H9 (cell line): ENCODE results near the gene AGBL4. TPM values are rescaled to one million over a fixed set of nuclear protein-coding genes. Genes with fewer than 3 reads are reported as not detected.

Source experiments
- DNase-seq: peaks from one replicate; pipeline ENCODE4 v3.0.0-alpha.2; 2017
- H2AFZ ChIP-seq: one replicate; pipeline ENCODE4 v1.6.1; 2013; ENCODE audit warnings: mild to moderate bottlenecking, low read length, control low read depth, moderate library complexity
- H2AK5ac ChIP-seq: 2 replicates; pipeline ENCODE4 v1.6.1; 2013; ENCODE audit warnings: low read length, control low read depth, mixed read lengths; ENCODE audit not compliant: insufficient read length
- H2BK120ac ChIP-seq: one replicate; pipeline ENCODE4 v1.6.1; 2013; ENCODE audit warnings: low read depth, mild to moderate bottlenecking, low read length, control low read depth, inconsistent platforms; ENCODE audit not compliant: poor library complexity, severe bottlenecking
- H2BK12ac ChIP-seq: 2 replicates; pipeline ENCODE4 v1.6.1; 2013; ENCODE audit warnings: low read length, control low read depth, mixed read lengths, low read depth; ENCODE audit not compliant: insufficient read length
- H2BK15ac ChIP-seq: 2 replicates; pipeline ENCODE4 v1.6.1; 2013; ENCODE audit warnings: low read depth, low read length, control low read depth
- H2BK20ac ChIP-seq: one replicate; pipeline ENCODE4 v1.6.1; 2013; ENCODE audit warnings: low read depth, mild to moderate bottlenecking, low read length, control low read depth, inconsistent platforms; ENCODE audit not compliant: poor library complexity, severe bottlenecking
- H2BK5ac ChIP-seq: 2 replicates; pipeline ENCODE4 v1.6.1; 2013; ENCODE audit warnings: low read length, control low read depth, mixed read lengths; ENCODE audit not compliant: insufficient read length
- H3K14ac ChIP-seq: 2 replicates; pipeline ENCODE4 v1.6.1; 2013; ENCODE audit warnings: low read length, control low read depth; ENCODE audit not compliant: insufficient read depth
- H3K18ac ChIP-seq: 2 replicates; pipeline ENCODE4 v1.6.1; 2013; ENCODE audit warnings: low read depth, mild to moderate bottlenecking, mixed read lengths, low read length, control low read depth; ENCODE audit not compliant: insufficient read length
- H3K23ac ChIP-seq: 2 replicates; pipeline ENCODE4 v1.6.1; 2013; ENCODE audit warnings: low read length, control low read depth, mixed read lengths, low read depth; ENCODE audit not compliant: insufficient read length
- H3K23me2 ChIP-seq: 2 replicates; pipeline ENCODE4 v1.6.1; 2013; ENCODE audit warnings: low read depth, mild to moderate bottlenecking, mixed read lengths, low read length, control low read depth; ENCODE audit not compliant: insufficient read length, poor library complexity, severe bottlenecking
- H3K27ac ChIP-seq: 2 replicates; pipeline ENCODE4 v1.5.1; 2013; ENCODE audit warnings: low read length, control low read depth, mixed read lengths, low read depth; ENCODE audit not compliant: insufficient read length
- H3K27me3 ChIP-seq: 2 replicates; pipeline ENCODE4 v1.6.1; 2013; ENCODE audit warnings: low read length, control low read depth, inconsistent platforms; ENCODE audit not compliant: insufficient read depth
- H3K4ac ChIP-seq: 2 replicates; pipeline ENCODE4 v1.6.1; 2013; ENCODE audit warnings: low read depth, mild to moderate bottlenecking, control low read depth, inconsistent platforms, low read length, moderate library complexity
- H3K4me1 ChIP-seq: 2 replicates; pipeline ENCODE4 v1.6.1; 2013; ENCODE audit warnings: low read length, control low read depth, inconsistent platforms; ENCODE audit not compliant: insufficient read depth
- H3K4me2 ChIP-seq: 2 replicates; pipeline ENCODE4 v1.6.1; 2013; ENCODE audit warnings: low read length, control low read depth, mixed read lengths; ENCODE audit not compliant: insufficient read length, insufficient read depth
- H3K56ac ChIP-seq: 2 replicates; pipeline ENCODE4 v1.6.1; 2013; ENCODE audit warnings: low read depth, mild to moderate bottlenecking, mixed read lengths, low read length, control low read depth; ENCODE audit not compliant: insufficient read length
- H3K79me1 ChIP-seq: 2 replicates; pipeline ENCODE4 v1.6.1; 2013; ENCODE audit warnings: low read depth, mild to moderate bottlenecking, moderate library complexity, low read length, control low read depth, inconsistent platforms; ENCODE audit not compliant: insufficient read depth, poor library complexity, severe bottlenecking
- H3K79me2 ChIP-seq: 2 replicates; pipeline ENCODE4 v1.6.1; 2013; ENCODE audit warnings: low read length, control low read depth, inconsistent platforms; ENCODE audit not compliant: insufficient read depth
- H3K9ac ChIP-seq: 2 replicates; pipeline ENCODE4 v1.6.1; 2013; ENCODE audit warnings: low read length, control low read depth, mixed read lengths; ENCODE audit not compliant: insufficient read length; ENCODE audit errors: extremely low read depth
- H3K9me3 ChIP-seq: one replicate; pipeline ENCODE4 v1.6.1; 2013; ENCODE audit warnings: low read depth, low read length, inconsistent platforms; ENCODE audit not compliant: control insufficient read depth
- H3T11ph ChIP-seq: one replicate; pipeline ENCODE4 v1.6.1; 2013; ENCODE audit warnings: mild to moderate bottlenecking, low read length, control low read depth, inconsistent platforms
- H4K20me1 ChIP-seq: one replicate; pipeline ENCODE4 v1.6.1; 2013; ENCODE audit not compliant: control insufficient read depth, insufficient read length, insufficient read depth
- H4K5ac ChIP-seq: 2 replicates; pipeline ENCODE4 v1.6.1; 2013; ENCODE audit warnings: low read depth, mild to moderate bottlenecking, mixed read lengths, low read length, control low read depth; ENCODE audit not compliant: insufficient read length
- H4K8ac ChIP-seq: replicated peaks from 2 replicates; pipeline ENCODE4 v1.6.1; 2013; ENCODE audit warnings: low read length, control low read depth, mixed read lengths, low read depth; ENCODE audit not compliant: insufficient read length
- H4K91ac ChIP-seq: 2 replicates; pipeline ENCODE4 v1.6.1; 2013; ENCODE audit warnings: low read depth, mild to moderate bottlenecking, moderate library complexity, mixed read lengths, low read length, control low read depth; ENCODE audit not compliant: insufficient read length
- H3K27ac Mint-ChIP-seq, 3 experiments: 2 replicates in 2 of 3; 3 replicates in 1 of 3; pipeline ENCODE4 v1.8.0; 2020 to 2021; ENCODE audit warnings: mixed read lengths in 3 of 3, mild to moderate bottlenecking in 1 of 3, moderate library complexity in 1 of 3
- H3K27me3 Mint-ChIP-seq: 2 replicates; pipeline ENCODE4 v1.8.0; 2021; ENCODE audit warnings: low read depth, mild to moderate bottlenecking, moderate library complexity, mixed read lengths
- H3K36me3 Mint-ChIP-seq, 3 experiments: 2 replicates in 2 of 3; 3 replicates in 1 of 3; pipeline ENCODE4 v1.8.0; 2020 to 2021; ENCODE audit warnings: low read depth in 3 of 3, mixed read lengths in 3 of 3; ENCODE audit not compliant: insufficient read depth in 1 of 3
- H3K4me1 Mint-ChIP-seq, 2 experiments: 2 replicates each; pipeline ENCODE4 v1.8.0; 2020; ENCODE audit warnings: mixed read lengths in 2 of 2
- H3K4me3 Mint-ChIP-seq, 2 experiments: 2 replicates in 1 of 2; 3 replicates in 1 of 2; pipeline ENCODE4 v1.8.0; 2020 to 2021; ENCODE audit warnings: mild to moderate bottlenecking in 2 of 2, mixed read lengths in 2 of 2, moderate library complexity in 1 of 2
- H3K9me3 Mint-ChIP-seq, 2 experiments: 2 replicates in 1 of 2; 3 replicates in 1 of 2; pipeline ENCODE4 v1.8.0; 2020; ENCODE audit warnings: mild to moderate bottlenecking in 2 of 2, mixed read lengths in 2 of 2, moderate library complexity in 1 of 2
- WGBS: extraction: QIAGEN DNeasy Blood & Tissue Kit; methylation state at CpG from one replicate; pipeline ENCODE4 v1.1.7; 2013; ENCODE audit warnings: missing lambda C conversion rate, low lambda C conversion rate, mixed read lengths; ENCODE audit not compliant: insufficient read length; ENCODE audit errors: extremely low coverage; 5-methylcytosine and 5-hydroxymethylcytosine counted together
- total RNA-seq: library from RNA; stranded (reverse); gene quantifications from 2 replicates; pipeline ENCODE4 v1.2.1, GENCODE V29; 2021
- TF ChIP-seq, protein P1 (sequence below): fragments of 200-600 bp; sonication (generic); conservative IDR thresholded peaks from 3 replicates; pipeline ENCODE4 v1.8.0; 2021; ENCODE audit warnings: antibody characterized with exemption, mild to moderate bottlenecking

Gene AGBL4
- total RNA-seq, 1 experiment from 2014 or later, result not detected

DNA sequence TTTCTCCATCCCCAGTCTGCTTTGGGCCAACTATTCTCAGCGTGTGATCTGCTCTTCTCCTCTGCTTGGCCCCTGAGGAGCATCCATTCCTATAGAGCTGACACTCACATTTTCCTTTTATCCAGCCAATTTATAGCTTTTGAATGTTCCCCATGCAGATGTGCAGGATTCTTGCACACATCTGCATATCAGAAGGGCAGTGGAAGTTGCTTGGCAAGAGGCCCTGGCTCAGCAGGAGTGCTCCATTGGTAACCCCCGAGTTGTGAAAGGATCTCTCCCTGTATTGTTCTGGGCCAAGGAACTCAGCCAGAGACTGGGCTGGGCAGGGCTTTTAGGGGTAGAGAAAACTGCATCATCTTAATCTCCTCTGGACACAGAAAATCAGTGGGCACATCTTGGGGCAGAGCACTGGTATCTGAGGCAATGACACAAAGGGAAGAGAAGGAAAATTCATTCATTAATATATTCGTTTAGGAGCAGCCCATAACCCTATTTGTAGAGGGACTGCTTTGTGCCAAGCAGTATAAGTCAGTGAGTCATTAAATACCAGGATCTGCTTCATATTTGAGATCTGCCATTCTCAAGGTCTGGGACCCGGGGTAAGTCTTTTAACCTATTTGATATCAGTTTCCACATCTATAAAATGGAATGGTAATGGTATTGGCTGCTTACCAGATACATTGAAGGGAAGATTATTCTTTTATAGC lies 1216.0 kb downstream of the AGBL4 start:
- no peak overlapping the region for H4K91ac ChIP-seq
- H3K27me3 Mint-ChIP-seq, result peaks cover 8% of the 10 kb centered on the region
- no peak overlapping the region for H4K8ac ChIP-seq
- H3K27me3 ChIP-seq, result no peaks in the 10 kb centered on the region
- no peak overlapping the region for H3K4me3 Mint-ChIP-seq
- H3K9me3 Mint-ChIP-seq, result peaks cover 0 to 5% of the 10 kb centered on the region in 2 experiments; a peak in 1 of 5 replicates
- TF ChIP-seq, protein P1, sequence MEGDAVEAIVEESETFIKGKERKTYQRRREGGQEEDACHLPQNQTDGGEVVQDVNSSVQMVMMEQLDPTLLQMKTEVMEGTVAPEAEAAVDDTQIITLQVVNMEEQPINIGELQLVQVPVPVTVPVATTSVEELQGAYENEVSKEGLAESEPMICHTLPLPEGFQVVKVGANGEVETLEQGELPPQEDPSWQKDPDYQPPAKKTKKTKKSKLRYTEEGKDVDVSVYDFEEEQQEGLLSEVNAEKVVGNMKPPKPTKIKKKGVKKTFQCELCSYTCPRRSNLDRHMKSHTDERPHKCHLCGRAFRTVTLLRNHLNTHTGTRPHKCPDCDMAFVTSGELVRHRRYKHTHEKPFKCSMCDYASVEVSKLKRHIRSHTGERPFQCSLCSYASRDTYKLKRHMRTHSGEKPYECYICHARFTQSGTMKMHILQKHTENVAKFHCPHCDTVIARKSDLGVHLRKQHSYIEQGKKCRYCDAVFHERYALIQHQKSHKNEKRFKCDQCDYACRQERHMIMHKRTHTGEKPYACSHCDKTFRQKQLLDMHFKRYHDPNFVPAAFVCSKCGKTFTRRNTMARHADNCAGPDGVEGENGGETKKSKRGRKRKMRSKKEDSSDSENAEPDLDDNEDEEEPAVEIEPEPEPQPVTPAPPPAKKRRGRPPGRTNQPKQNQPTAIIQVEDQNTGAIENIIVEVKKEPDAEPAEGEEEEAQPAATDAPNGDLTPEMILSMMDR, result no peak
- H3K27ac Mint-ChIP-seq, result no peak overlapping the region
- no peak for DNase-seq
- no peaks in the 10 kb centered on the region for H3K79me1 ChIP-seq
- H3K18ac ChIP-seq, result no peak overlapping the region
- no peak overlapping the region for H2BK5ac ChIP-seq
- H3T11ph ChIP-seq, result no peak overlapping the region
- peaks cover 17 to 20% of the 10 kb centered on the region in 2 experiments for H3K4me1 Mint-ChIP-seq
- no peak overlapping the region for H2BK120ac ChIP-seq
- H4K20me1 ChIP-seq, result no peaks in the 10 kb centered on the region
- no peak overlapping the region for H4K5ac ChIP-seq
- H3K9me3 ChIP-seq, result no peaks in the 10 kb centered on the region
- H3K27ac ChIP-seq, result no peak overlapping the region
- H2AFZ ChIP-seq, result no peak overlapping the region
- peaks cover 3% of the 10 kb centered on the region; the same call in 1 of the 2 replicates for H3K4me1 ChIP-seq
- no peak overlapping the region for H2BK20ac ChIP-seq
- H2BK15ac ChIP-seq, result no peak overlapping the region
- no peaks in the 10 kb centered on the region; a peak in 1 of 7 replicates for H3K36me3 Mint-ChIP-seq
- no peak overlapping the region for H3K56ac ChIP-seq
- no peak overlapping the region for H3K14ac ChIP-seq
- H3K4ac ChIP-seq, result no peak overlapping the region
- H3K23me2 ChIP-seq, result no peaks in the 10 kb centered on the region
- H3K9ac ChIP-seq, result no peak overlapping the region
- H3K79me2 ChIP-seq, result no peaks in the 10 kb centered on the region
- H2AK5ac ChIP-seq, result no peak overlapping the region
- H3K23ac ChIP-seq, result no peak overlapping the region
- H3K4me2 ChIP-seq, result no peak overlapping the region
- no peak overlapping the region for H2BK12ac ChIP-seq
- no CpG with 5 or more reads among the region's 4 CpGs for whole genome bisulfite sequencing
